Keratinocyte (primary cell): ENCODE data around the gene CELF2. TPM values are rescaled to one million over a fixed set of nuclear protein-coding genes. Genes with fewer than 3 reads are reported as not detected.

Source experiments
- DNase-seq: peaks from one replicate; pipeline ENCODE4 v3.0.0-alpha.2; 2011; ENCODE audit warnings: low read depth, missing footprints, low spot score
- FAIRE-seq: peaks from 2 replicates; lab custom pipeline; 2011; peaks lifted over from hg19 to GRCh38; lab: Jason Lieb, UNC
- H2AFZ ChIP-seq: 2 replicates; pipeline ENCODE4 v1.6.0; 2012; ENCODE audit warnings: low read length, control low read depth, inconsistent platforms; ENCODE audit not compliant: control insufficient read depth
- H3K27ac ChIP-seq: 2 replicates; pipeline ENCODE4 v1.5.1; 2011; ENCODE audit warnings: low read length; ENCODE audit not compliant: control insufficient read depth, insufficient read depth
- H3K27me3 ChIP-seq: 3 replicates; pipeline ENCODE4 v1.6.0; 2011; ENCODE audit warnings: low read length; ENCODE audit not compliant: control insufficient read depth, insufficient read depth; ENCODE audit errors: extremely low read depth
- H3K36me3 ChIP-seq, 2 experiments: 2 replicates in 1 of 2; 3 replicates in 1 of 2; pipeline ENCODE4 v1.5.1; 2011; ENCODE audit warnings: low read length in 2 of 2, mild to moderate bottlenecking in 1 of 2; ENCODE audit not compliant: control insufficient read depth in 2 of 2, insufficient read depth in 2 of 2; ENCODE audit errors: extremely low read depth in 1 of 2
- H3K4me1 ChIP-seq: 3 replicates; pipeline ENCODE4 v1.5.1; 2011; ENCODE audit warnings: low read length; ENCODE audit not compliant: control insufficient read depth, insufficient read depth; ENCODE audit errors: extremely low read depth
- H3K4me2 ChIP-seq: 3 replicates; pipeline ENCODE4 v1.6.0; 2011; ENCODE audit warnings: low read depth, low read length; ENCODE audit not compliant: control insufficient read depth, insufficient read depth; ENCODE audit errors: extremely low read depth
- H3K4me3 ChIP-seq, 3 experiments: fragments of 200-600 bp in 1 of 3; sonication (generic) in 1 of 3; 2 replicates in 2 of 3; 3 replicates in 1 of 3; pipeline ENCODE4 v1.5.1; 2011 to 2016; ENCODE audit warnings: low read length in 3 of 3, mild to moderate bottlenecking in 3 of 3, control low read depth in 2 of 3, inconsistent platforms in 1 of 3, low read depth in 1 of 3, mixed read lengths in 1 of 3, mixed run types in 1 of 3, moderate library complexity in 1 of 3; ENCODE audit not compliant: control insufficient read depth in 2 of 3, insufficient read depth in 2 of 3; ENCODE audit errors: extremely low read depth in 1 of 3
- H3K79me2 ChIP-seq: 2 replicates; pipeline ENCODE4 v1.6.0; 2012; ENCODE audit warnings: low read length; ENCODE audit not compliant: control insufficient read depth, insufficient read depth
- H3K9ac ChIP-seq: 3 replicates; pipeline ENCODE4 v1.6.0; 2011; ENCODE audit warnings: low read length; ENCODE audit not compliant: control insufficient read depth, insufficient read depth; ENCODE audit errors: extremely low read depth
- H3K9me1 ChIP-seq: 3 replicates; pipeline ENCODE4 v1.6.0; 2011; ENCODE audit warnings: low read length; ENCODE audit not compliant: control insufficient read depth, insufficient read depth; ENCODE audit errors: extremely low read depth
- H3K9me3 ChIP-seq: 2 replicates; pipeline ENCODE4 v1.5.1; 2012; ENCODE audit warnings: low read depth, low read length; ENCODE audit not compliant: control insufficient read depth
- H4K20me1 ChIP-seq: 3 replicates; pipeline ENCODE4 v1.6.0; 2011; ENCODE audit warnings: low read length; ENCODE audit not compliant: control insufficient read depth, insufficient read depth; ENCODE audit errors: extremely low read depth
- EZH2 ChIP-seq: IDR thresholded peaks from one replicate; pipeline ENCODE4 v1.6.1; 2012; ENCODE audit warnings: inconsistent platforms, mild to moderate bottlenecking, low read length, moderate library complexity
- dilution Hi-C: fragments of 300-500 bp; cut with MboI; formaldehyde crosslinking; loops from one replicate; pipeline ENCODE4 v1.7.0; 2020; ENCODE audit warnings: low sequenced_read_pairs; ENCODE audit not compliant: extremely low pct_ligation_motif_present
- polyA plus RNA-seq, 5 experiments: library from polyadenylated mRNA; depleted of rRNA in 3 of 5; stranded (reverse) in 3 of 5; stranded (forward) in 1 of 5; unstranded in 1 of 5; fragments of >200 nt; gene quantifications; 1 replicate in 1 of 5; 2 replicates in 3 of 5; 3 replicates in 1 of 5; pipeline versions ENCODE4 v1.2.1 to v1.2.3, GENCODE V29; 2011 to 2012; ENCODE audit warnings: missing spikeins in 2 of 5, low read depth in 1 of 5, low replicate concordance in 1 of 5
- TF ChIP-seq, protein P1 (sequence below), 3 experiments: IDR thresholded peaks in 1 of 3; conservative IDR thresholded peaks in 1 of 3; optimal IDR thresholded peaks in 1 of 3; 2 replicates in 2 of 3; 3 replicates in 1 of 3; pipeline versions ENCODE3 to v1.5.1; 2011; ENCODE audit warnings: low read length in 3 of 3, mild to moderate bottlenecking in 3 of 3, moderate library complexity in 2 of 3, control low read depth in 1 of 3, inconsistent platforms in 1 of 3; ENCODE audit not compliant: insufficient read depth in 2 of 3; ENCODE audit errors: extremely low read depth in 1 of 3

CELF2 gene
- polyA plus RNA-seq, 1 donor (not counting 4 experiments of a cell fraction or from before 2014, with no cell fraction given): 9.8 TPM

GRCh38 chr10:10977978-10978377, 39.7 kb upstream of the CELF2 start:
- Histone ChIP-seq H3K4me3 (no peak overlapping the region), H4K20me1 (no peaks in the 10 kb centered on the region), H3K4me1 (no peaks in the 10 kb centered on the region), H3K27me3 (no peaks in the 10 kb centered on the region), H3K9ac (no peak overlapping the region), H3K27ac (no peak overlapping the region), H3K36me3 (no peaks in the 10 kb centered on the region), H3K9me3 (no peaks in the 10 kb centered on the region), H3K4me2 (no peak overlapping the region), H2AFZ (no peak overlapping the region), H3K79me2 (no peaks in the 10 kb centered on the region), H3K9me1 (no peaks in the 10 kb centered on the region)
- no peak for TF ChIP-seq EZH2
- TF ChIP-seq, protein P1, sequence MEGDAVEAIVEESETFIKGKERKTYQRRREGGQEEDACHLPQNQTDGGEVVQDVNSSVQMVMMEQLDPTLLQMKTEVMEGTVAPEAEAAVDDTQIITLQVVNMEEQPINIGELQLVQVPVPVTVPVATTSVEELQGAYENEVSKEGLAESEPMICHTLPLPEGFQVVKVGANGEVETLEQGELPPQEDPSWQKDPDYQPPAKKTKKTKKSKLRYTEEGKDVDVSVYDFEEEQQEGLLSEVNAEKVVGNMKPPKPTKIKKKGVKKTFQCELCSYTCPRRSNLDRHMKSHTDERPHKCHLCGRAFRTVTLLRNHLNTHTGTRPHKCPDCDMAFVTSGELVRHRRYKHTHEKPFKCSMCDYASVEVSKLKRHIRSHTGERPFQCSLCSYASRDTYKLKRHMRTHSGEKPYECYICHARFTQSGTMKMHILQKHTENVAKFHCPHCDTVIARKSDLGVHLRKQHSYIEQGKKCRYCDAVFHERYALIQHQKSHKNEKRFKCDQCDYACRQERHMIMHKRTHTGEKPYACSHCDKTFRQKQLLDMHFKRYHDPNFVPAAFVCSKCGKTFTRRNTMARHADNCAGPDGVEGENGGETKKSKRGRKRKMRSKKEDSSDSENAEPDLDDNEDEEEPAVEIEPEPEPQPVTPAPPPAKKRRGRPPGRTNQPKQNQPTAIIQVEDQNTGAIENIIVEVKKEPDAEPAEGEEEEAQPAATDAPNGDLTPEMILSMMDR (optimal IDR thresholded peaks at IDR 0.05 in 1 of 3, IDR thresholded peaks at IDR 0.05 in 1 of 3, conservative IDR thresholded peaks at IDR 0.05 in 1 of 3; ENCODE audit: extremely low read depth in 1 of 3, insufficient read depth in 2 of 3, low read length in 3 of 3): no peak
- dilution Hi-C loops: no loop called here
- no peak for DNase-seq
- no peak for FAIRE-seq

- Histone ChIP-seq H2AFZ (no peak overlapping the region), H4K20me1 (no peaks in the 10 kb centered on the region), H3K9me3 (no peaks in the 10 kb centered on the region), H3K9me1 (no peaks in the 10 kb centered on the region), H3K27ac (no peak overlapping the region), H3K36me3 (no peaks in the 10 kb centered on the region), H3K79me2 (no peaks in the 10 kb centered on the region), H3K27me3 (no peaks in the 10 kb centered on the region), H3K4me2 (no peak overlapping the region), H3K9ac (no peak overlapping the region), H3K4me1 (no peaks in the 10 kb centered on the region), H3K4me3 (no peak overlapping the region)
- DNase-seq (no peak), FAIRE-seq (no peak)
- TF ChIP-seq, protein P1 (optimal IDR thresholded peaks at IDR 0.05 in 1 of 3, IDR thresholded peaks at IDR 0.05 in 1 of 3, conservative IDR thresholded peaks at IDR 0.05 in 1 of 3; ENCODE audit: extremely low read depth in 1 of 3, insufficient read depth in 2 of 3, low read length in 3 of 3): no peak
- no peak for TF ChIP-seq EZH2
- dilution Hi-C loops: no loop called here
Measured at GRCh38 chr10:10985361-10985760, 32.3 kb upstream of the CELF2 start.
